Measurements from ENCODE around the gene AGPAT4. TPM values are rescaled to one million over a fixed set of nuclear protein-coding genes. Genes with fewer than 3 reads are reported as not detected.

AGPAT4 gene
- total RNA-seq, 1 donor from 2014 or later, result 8.3 TPM

- no peak for DNase-seq (ENCODE audit: extremely low spot score, unreplicated experiment)
- Mint-ChIP-seq H3K4me1 (ENCODE audit: unreplicated experiment) (peaks cover 10% of the 10 kb centered on the region), H3K4me3 (ENCODE audit: unreplicated experiment) (no peak overlapping the region), H3K36me3 (ENCODE audit: unreplicated experiment) (peaks cover 2% of the 10 kb centered on the region), H3K9me3 (ENCODE audit: unreplicated experiment) (no peaks in the 10 kb centered on the region), H3K27me3 (ENCODE audit: unreplicated experiment) (no peaks in the 10 kb centered on the region), H3K27ac (ENCODE audit: unreplicated experiment) (no peak overlapping the region)
- TF ChIP-seq CTCF (IDR thresholded peaks at IDR 0.05), result no peak
These were observed 18.3 kb downstream of the AGPAT4 start for GRCh38 chr6:161255518-161255917.

DNA sequence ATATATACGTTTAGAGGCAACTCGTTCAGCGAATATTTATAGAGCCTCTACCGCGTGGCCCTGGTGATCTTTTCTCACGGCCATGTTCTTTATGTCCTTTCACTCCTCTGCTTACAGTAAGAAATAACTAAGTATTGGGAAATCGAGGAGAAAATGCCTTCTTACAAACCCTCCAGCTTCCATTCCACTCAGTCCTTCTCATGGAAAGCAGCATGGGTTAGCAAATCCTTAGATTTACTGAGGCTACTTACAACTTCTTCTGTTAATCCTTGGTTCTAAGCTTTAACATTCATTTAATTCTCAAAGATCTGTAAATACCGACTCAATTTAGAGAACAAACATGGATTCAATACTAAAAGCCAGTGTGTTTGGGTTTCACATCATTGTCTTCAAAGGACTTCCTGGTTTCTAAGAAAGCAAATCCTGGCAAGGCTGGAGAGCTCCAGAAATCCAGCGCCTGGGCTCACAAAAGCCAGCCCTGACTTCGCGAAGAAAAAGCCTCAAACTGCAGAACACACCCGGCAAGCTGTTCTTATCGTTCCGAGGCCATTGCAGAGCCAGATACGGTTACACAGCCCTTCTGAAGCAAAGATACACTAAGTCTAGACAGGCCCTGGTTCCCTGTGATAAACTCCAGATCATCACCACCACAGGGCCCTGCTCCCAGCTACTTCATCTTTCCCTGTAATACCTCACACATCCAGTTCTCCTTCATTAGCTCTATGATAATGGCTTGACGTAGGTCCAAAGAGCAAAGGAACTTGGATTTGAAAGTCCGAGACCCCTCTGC, 19.2 kb downstream of the AGPAT4 start:
- Mint-ChIP-seq H3K4me3 (ENCODE audit: unreplicated experiment) (no peak overlapping the region), H3K27me3 (ENCODE audit: unreplicated experiment) (no peaks in the 10 kb centered on the region), H3K27ac (ENCODE audit: unreplicated experiment) (no peak overlapping the region), H3K9me3 (ENCODE audit: unreplicated experiment) (no peaks in the 10 kb centered on the region), H3K36me3 (ENCODE audit: unreplicated experiment) (peaks cover 2% of the 10 kb centered on the region), H3K4me1 (ENCODE audit: unreplicated experiment) (peaks cover 10% of the 10 kb centered on the region)
- no peak for DNase-seq (ENCODE audit: extremely low spot score, unreplicated experiment)
- no peak for TF ChIP-seq CTCF (IDR thresholded peaks at IDR 0.05)

DNA sequence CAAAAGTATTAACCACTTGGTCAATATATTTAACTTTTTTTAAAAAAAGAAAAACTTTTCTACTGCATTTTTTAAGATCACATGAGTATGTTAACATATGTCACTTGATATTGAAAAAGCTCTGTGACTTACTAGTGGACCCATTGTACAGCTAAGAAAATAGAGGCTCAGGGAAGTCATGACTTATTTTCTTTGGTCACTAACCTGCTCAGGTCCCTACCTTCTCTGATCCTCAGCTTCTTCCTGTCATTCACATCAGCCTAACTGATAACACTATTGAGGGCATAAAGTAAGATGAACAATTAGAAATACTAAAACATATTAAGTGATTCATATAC, 19.8 kb downstream of the AGPAT4 start:
- Mint-ChIP-seq H3K9me3 (ENCODE audit: unreplicated experiment) (peaks cover 4% of the 10 kb centered on the region), H3K36me3 (ENCODE audit: unreplicated experiment) (peaks cover 6% of the 10 kb centered on the region), H3K4me1 (ENCODE audit: unreplicated experiment) (peaks cover 10% of the 10 kb centered on the region), H3K27ac (ENCODE audit: unreplicated experiment) (no peak overlapping the region), H3K4me3 (ENCODE audit: unreplicated experiment) (no peak overlapping the region), H3K27me3 (ENCODE audit: unreplicated experiment) (no peaks in the 10 kb centered on the region)
- no peak for TF ChIP-seq CTCF (IDR thresholded peaks at IDR 0.05)
- no peak for DNase-seq (ENCODE audit: extremely low spot score, unreplicated experiment)

- Mint-ChIP-seq H3K4me3 (ENCODE audit: unreplicated experiment) (no peak overlapping the region), H3K27ac (ENCODE audit: unreplicated experiment) (no peak overlapping the region), H3K36me3 (ENCODE audit: unreplicated experiment) (peaks cover 8% of the 10 kb centered on the region), H3K9me3 (ENCODE audit: unreplicated experiment) (peaks cover 5% of the 10 kb centered on the region), H3K27me3 (ENCODE audit: unreplicated experiment) (no peaks in the 10 kb centered on the region), H3K4me1 (ENCODE audit: unreplicated experiment) (no peaks in the 10 kb centered on the region)
- no peak for DNase-seq (ENCODE audit: extremely low spot score, unreplicated experiment)
- TF ChIP-seq CTCF (IDR thresholded peaks at IDR 0.05), result no peak
These were observed 22.5 kb downstream of the AGPAT4 start for GRCh38 chr6:161251345-161251744.

DNA sequence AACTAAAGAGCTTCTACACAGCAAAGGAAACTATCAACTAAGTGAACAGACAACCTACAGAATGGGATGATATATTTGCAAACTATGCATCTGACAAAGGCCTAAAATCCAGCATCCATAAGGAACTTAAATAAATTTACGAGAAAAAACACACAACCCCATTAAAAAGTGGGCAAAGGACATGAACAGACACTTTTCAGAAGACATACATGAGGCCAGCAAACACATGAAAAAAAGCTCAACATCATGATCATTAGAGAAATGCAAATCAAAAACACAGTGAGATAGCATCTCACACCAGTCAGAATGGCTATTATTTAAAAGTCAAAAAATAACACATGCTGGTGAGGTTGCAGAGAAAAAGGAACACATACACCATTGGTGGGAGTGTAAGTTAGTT, 24.5 kb downstream of the AGPAT4 start:
- peaks cover 5% of the 10 kb centered on the region for H3K9me3 Mint-ChIP-seq (ENCODE audit: unreplicated experiment)
- DNase-seq (ENCODE audit: extremely low spot score, unreplicated experiment), result no peak
- TF ChIP-seq CTCF (IDR thresholded peaks at IDR 0.05), result no peak
- no peak overlapping the region for H3K27ac Mint-ChIP-seq (ENCODE audit: unreplicated experiment)
- no peaks in the 10 kb centered on the region for H3K27me3 Mint-ChIP-seq (ENCODE audit: unreplicated experiment)
- no peak overlapping the region for H3K4me3 Mint-ChIP-seq (ENCODE audit: unreplicated experiment)
- H3K4me1 Mint-ChIP-seq (ENCODE audit: unreplicated experiment), result no peaks in the 10 kb centered on the region
- peaks cover 5% of the 10 kb centered on the region for H3K36me3 Mint-ChIP-seq (ENCODE audit: unreplicated experiment)

Measured in osteocyte (in vitro differentiated cells).